ENCODE results near the gene ZNF860.

The ZNF860 gene

DNA sequence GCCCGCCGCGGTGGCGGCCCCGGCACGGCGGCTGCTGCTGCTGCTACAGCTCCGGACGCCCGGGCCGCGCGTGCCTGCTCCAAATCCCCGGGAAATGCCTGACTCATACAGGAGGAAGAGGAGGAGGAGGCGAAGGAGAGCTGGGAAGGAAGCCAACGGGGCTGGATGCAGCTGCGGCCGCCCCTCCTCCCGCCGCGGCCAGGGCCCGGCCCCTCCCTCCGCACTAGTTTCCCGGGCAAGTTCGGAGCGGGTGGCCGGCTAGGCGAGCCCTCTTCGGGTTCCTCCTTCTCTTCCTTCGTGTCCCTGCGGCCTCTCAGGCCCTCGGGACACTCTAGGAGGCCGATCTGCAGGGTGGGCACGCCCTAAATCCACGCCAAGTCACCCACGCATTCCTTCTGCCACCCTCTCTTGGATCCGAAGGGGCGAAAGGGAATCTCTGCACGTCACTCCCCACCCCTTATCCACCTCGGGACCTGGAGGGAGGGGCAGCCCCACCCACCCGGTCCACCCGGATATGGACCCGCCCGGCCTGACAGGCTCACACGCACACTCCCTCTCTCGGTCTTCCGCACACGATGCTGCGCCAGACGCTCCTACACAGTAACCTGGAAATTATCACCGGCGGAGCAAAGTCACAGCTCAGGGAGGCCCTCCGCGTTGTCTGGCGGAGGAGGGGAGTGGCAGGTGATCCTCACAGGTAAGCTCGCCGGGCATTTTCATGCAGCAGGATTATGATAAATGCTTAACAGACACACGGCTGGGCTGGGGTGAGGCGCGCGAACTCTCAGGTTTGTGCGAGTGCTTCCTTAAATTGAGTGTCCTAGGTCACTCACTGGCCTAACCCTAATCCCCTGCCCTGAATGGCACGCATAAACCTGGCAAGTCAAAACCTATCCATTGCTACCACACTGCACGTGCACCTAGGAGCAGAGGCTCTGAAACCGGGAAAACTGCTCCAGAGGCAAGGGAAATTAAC lies at the start of gene ZNF860, which contains the start of gene OSBPL10:
Gene ZNF860 (plus strand): TSS at position 545 of the 976 bp plus-strand sequence. CDS start 7,330 bp downstream, outside the sequence.
Gene OSBPL10 (minus strand): TSS at position 57 of the 976 bp plus-strand sequence. CDS start 83 bp downstream, outside the sequence.
- DNase-seq: peak in 55 of 56 donors; percentile 1 to 86 (median 48)

DNA sequence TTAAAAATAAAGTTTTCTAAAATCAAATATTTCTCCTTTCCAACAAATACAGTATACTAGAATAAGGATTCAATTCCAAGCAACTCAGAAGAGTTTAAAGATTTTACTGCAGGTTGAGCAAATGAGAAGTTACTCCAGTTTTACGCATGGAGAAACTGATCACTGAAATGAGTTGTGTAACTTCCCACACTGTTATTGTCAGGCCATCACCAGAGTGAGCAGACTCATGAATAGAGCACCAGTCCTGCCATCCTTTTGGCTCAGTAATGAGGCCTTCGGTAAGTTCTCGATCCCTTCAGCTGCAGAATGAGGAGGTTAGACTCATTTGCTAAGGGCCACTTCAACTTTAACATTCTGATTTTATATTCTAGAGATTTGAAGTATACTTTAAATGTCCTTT lies 48.6 kb upstream of the ZNF860 start:
- DNase-seq: no peak

DNA sequence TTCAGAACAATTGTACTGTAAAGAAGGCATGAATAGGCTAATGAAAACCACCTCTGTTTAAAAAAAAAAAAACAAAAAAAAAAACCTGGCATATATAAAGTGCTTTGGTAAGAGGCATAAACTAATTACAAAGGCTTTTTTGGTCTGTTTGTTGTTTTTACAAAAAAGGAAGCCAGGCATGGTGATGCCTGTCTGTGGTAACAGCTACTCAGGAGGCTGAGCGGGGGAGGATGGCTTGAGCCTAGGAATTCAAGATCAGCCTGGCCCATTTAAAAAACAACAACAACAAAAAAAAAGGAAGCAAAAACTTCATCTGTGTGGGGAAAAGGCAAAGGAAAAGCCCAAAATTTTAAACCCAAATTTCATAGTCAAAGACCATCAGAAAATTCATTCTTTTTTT lies 47.5 kb upstream of the ZNF860 start:
- no peak for DNase-seq

DNA sequence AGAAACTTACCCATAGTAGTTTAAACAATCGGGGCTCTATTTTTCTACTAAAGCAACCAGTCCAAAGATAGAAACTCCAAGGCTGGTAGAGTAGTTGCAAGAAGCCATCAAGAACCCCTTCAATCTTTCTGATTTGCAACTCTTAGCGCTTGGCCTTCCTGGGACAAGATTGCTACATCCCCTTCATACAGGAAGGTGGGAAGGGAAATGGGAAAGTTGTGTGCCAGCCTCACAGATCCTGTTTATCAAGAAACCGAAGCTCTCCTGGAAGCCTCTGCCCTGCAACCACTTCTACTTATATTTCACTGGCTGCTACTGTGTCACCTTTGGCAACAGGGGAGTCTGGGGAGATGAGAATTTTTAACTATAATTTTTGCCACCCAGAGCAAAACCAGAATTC lies 46.7 kb upstream of the ZNF860 start:
- DNase-seq: no peak

DNA sequence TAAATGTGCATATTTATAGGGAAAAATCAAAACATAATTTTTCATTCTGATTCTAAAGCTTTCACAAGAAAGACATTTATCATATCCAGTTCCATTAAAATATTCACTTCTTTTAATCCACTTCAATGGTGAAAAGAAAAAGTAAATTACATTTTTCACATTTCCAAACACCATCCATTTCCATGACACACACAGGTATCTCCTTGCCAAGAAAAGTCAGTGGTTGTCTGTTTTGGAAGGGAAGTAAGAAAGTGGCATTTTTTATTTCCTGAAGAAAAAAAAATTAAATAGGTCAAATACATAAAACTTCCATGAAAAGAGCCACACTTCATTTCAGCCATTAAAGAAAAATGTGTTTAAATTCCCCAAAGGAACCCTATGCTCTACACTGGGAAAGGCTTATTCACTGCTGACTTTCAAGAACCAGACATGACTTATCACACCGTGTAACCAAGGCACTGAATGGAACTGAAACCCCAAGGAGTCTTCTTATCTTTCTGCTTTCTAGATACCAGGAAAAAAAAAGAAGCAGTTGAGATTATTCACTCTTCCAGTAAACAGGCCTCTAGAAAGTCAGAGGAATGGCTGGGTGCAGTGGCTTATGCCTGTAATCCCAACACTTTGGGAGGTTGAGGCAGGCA lies 45.0 kb upstream of the ZNF860 start:
- no peak for DNase-seq

DNA sequence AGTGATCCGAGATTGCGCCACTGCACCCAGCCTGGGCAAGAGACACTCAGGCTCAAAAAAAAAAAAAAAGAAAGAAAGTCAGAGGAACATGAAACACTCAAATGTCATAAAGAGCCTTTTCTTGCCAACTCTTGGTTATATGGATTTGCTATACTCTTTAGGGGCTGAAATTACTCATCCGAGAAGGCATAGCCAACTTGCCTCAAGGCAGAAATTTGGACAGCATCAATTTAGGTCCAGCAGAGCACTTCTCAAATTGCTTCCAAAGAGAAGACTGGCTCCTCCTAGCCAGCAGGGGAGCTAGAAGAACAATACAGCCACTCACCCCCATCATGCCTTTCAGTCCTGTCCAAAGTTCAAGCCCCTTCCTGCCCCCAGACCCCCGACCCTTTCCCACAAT lies 44.3 kb upstream of the ZNF860 start:
- no peak for DNase-seq

DNA sequence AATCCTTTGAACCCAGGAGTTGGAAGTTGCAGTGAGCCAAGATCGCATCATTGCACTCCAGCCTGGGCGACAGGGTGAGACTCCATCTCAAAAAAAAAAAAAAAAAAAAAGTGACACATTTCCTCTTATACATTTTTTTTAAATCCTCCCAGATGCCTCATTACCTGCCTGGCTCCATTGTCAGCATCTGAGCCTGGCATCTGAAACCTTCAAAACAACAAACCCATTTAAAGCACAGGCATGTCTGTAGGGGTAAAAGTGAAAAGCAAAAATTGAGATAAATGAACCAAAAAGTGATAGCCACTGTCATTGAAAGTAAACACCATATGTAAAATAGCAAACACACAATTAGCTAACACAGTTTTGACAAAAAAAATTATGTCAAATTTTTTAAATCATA lies 39.1 kb upstream of the ZNF860 start:
- DNase-seq: no peak

DNA sequence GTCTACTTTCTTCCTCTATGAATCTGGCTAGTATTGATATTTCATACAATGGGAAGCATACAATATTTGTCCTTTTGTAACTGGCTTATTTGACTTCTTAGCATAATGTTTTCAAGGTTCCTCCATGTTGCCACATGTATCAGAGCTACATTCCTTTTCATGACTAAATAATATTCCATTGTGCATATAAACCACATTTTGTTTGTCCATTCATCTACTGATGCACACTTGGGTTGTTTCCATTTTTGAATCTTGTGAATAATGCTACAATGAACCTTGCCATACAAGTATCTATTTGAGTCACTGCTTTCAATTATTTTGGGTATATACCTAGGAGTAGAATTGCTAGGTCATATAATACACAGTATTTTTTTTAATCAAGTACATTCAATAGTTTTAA lies 38.5 kb upstream of the ZNF860 start:
- no peak for DNase-seq

DNA sequence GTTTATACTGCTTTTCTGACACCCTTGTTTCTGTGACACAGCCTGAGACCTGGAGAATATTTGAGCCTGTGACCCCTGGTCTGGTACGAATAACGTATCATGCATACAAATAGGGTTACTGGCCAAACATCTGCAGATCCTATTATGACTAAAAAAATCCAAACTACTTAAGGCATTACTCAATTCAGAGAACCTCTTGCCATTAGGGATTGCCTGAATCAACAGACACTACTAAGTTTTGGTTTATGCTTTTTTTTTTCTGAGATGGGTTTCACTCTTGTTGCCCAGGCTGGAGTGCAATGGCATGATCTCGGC lies 35.9 kb upstream of the ZNF860 start:
- DNase-seq: no peak

DNA sequence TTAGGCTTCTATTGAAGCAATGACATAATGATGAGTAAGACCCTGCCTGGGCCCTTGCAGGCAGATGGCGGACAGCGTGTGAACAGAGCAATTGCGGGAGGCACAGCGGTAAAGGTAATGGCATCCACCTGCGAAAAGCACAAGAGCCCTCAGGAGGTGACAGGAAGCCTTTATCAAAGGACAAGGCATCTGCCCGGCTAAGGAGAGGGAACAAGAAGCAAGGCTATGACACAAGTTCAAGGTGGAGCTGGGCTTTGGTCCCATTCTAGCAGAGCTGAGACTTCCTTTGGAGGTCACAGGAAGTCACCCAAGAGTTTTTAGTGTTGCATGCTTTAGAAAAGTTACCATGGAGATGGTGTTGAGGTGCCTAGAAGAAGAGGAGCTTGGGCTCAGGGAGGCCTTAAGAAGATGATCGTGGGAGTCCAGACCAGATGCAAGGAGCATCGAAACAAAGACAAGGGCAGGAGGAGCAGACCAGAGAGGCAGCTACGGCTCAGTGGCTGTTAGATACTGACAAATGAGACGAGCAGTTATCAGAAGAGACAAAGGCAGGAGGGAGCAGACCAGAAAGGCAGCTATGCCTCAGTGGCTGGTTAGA lies 35.0 kb upstream of the ZNF860 start:
- no peak for DNase-seq

DNA sequence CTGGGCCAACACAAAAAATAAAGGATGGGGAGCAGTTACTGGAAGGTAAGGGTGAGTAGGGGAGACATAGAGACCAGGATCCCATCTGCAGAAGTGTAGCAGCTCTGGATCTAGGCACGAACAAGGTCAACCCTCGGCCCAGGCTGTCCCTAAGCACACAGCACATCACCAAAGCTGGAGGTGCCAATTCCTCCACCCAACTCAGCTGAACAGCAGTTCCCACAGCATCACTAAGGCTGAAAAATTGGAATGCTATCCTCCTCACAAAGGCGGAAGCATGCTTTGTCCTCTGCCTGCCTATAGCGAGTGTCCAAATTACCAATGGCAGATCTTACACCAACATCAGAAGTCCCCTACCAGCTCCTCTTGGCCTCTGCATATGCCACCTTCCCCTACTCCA lies 34.4 kb upstream of the ZNF860 start:
- no peak for DNase-seq

DNA sequence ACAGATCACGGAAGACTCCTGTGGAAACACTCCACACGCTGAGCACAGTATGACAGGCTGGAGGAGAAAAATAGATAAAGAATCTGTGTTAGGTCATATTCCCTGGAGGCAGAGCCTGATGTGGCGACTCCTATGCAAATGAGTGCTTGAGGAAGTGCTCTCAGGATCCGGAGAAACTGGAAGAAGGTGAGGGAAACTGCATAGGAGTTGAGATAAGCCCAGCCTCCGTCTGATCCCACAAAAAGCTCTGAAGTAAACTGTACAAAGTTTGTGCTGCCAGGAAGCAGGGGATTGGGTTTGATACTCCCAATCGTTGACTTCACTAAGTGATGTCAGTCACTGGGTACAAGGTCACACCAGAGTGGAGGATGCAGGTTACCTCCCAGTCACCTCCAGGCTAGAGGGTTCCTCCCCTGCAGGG lies 33.9 kb upstream of the ZNF860 start:
- DNase-seq: no peak

DNA sequence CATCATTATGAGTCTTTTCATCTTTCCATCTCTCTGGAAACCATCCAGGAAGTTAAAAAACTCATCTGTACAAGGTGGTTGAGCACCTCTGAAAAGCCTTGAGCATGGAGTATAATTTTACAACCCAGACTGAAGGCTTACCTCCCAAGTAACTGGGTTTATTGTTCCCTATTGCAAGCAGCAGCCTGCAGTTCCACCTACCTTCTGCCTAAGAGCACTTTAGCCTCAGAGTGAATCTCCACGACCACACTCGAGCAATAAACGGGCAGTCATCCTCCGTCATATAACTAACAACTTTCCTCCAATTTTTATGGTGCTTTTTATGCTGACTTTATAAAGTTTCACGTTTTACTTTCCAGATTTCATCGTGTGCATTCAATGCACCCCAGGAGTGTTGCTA lies 33.3 kb upstream of the ZNF860 start:
- DNase-seq: no peak

DNA sequence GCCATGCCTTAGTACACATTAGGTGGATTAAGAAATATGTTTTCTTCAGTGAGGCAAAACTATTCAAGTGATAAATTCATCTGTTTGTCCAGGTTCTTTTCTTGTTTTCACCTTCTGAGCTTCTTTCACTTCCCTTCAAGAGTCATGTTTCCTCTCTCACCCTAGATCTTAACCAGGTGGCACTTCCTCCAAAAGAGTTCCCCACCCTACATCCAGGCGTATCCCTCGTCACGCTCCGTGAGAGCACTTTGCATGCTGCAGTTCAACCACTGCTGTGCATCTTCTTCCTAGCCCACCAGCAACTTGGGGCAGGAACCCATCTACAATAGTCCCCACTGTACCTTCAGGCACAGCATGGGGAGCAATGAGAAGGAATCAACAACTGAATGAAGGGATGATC lies 29.3 kb upstream of the ZNF860 start:
- no peak for DNase-seq

DNA sequence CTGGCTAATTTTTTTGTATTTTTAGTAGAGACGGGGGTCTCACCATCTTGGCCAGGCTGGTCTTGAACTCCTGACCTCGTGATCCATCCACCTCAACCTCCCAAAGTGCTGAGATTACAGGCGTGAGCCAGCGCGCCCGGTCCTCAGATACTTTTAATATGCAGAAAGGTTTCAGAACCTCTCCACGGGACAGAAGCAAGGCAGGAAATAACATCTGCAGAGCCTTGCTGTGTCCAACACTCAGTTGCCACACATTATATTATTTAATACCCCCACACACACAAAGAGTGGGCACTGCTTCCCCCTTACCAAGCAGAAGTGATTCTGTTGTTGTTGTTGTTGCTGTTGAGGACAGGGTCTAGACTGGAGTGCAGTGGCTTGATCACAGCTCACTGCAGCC lies 28.5 kb upstream of the ZNF860 start:
- DNase-seq: no peak

DNA sequence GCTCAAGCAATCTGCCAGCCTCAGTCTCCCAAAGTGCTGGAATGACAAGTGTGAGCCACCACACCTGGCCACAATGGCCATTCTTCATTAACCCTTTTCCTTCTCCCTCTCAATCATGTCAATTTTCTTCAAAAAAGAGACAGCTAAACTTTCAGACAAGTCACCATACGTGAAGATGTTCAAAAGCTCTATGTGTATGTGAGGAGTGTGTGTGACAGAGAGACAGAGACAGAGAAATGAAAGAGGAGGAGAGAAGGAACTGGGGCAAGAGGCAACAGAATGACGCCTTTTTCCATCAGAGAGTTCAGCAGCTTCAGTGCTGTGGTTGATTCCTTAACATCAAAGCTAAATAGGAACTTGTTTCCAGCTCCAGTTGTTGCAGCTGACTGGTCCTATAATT lies 27.9 kb upstream of the ZNF860 start:
- DNase-seq: no peak

DNA sequence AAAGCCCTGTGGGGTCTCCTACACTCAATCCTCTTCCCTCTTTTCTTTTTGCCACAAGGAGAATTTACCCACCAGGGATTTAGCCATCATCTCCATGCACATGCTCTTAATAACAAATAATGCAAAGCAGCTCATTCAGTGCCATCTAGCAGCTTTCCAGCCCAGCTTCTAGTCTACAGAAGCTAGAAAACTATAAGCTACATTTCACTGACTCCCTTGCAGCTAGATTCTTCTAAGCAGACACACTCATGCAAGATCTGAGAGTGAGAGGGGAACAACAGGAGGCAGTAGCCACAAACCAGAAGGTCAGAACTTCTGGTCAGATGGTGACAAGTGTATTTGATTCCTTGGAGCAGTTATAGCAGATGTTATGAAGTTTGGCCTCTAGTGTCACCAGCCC lies 26.0 kb upstream of the ZNF860 start:
- no peak for DNase-seq

DNA sequence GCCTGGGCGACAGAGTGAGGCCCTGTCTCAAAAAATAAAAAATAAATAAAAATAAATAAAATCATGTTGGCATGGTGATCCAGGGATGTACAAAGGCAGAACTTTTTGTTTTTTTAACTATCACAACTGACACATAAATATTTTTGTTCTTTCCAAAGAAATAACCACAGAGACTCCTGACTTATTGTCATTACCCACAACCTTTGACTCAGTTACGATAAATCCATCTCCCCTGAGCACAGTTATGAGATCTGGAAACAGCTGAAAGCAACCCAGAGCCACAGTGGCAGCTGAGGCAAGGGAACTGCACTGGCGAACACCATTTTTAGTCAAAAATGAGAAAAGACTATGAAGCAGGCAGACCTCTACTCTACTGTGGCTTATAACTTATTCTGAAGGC lies 24.4 kb upstream of the ZNF860 start:
- no peak for DNase-seq

DNA sequence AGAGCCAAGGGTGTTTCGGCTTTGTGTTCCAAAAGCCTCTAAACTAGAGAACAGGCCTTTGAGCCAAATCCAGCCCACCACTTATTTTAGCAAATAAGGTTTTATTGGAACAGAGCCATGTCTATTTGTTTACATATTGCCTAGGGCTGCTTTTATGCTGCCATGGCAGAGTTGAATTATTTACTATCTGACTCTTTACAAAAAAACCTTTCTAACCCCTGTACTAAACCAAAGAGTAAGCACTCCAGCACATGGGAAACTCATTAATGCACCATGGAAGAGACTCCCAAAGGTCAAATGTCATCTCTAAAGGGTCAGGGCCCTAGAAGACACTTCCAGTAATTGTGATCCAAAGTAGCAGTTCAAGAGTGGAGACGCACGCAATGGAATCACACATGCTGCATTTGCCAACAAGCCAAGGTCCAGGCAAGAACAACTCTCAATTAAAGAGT lies 22.8 kb upstream of the ZNF860 start:
- no peak for DNase-seq

DNA sequence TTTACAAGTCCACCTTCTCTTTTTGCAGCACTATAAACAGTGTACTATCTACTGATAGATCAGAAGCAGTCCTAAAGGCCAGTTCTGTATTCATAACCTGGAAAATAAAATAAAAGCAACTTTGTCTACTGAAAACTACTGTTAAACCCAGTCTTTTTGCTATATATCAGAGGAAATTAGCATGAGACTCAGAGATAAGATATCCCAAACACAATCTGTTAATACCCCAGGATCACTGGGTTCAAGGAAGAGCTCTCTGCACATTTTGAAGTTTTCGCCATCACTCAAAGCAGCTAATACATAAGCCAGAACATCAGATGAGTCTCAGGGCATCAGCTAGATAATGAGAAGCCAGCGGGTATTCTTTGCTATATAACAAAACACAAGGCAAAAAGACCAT lies 22.3 kb upstream of the ZNF860 start:
- DNase-seq: no peak

DNA sequence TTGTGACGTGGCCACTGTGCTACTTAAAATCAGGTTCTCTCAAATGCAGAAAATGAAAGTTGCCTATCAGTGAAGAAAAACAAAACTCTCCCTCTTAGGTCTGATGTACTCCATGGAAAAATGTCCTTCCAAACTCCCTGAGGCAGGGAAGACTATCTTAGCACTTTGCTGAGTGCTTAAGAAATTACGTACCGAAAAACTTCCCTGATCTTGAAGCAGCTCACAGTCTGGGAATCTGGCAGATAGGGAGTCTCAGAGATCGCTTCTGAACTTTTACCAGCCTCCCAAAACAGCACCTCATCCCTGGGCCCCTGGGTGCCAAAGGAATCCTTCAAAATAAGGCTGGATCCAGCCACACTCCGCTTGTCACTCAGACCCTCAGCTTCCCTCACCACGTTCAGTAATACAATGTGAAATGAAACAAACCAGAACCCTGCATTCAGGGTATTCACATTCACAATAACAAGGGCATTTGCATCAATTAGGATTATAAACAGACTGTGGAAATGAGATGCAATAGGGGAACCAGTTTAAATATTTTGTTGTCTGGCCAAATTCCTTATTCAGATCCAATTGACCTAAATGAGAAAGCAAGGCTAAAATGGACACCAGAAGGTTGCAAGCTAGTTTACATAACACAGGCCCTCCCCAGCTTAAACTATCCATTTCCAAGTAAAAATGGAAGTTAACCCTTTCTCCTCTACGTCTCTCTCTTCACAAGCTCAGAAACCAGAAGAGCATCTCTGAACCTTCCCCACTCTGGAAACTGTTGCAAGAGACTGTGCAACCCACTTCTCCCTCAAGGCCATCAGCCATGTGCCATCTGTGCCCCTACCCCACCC lies 21.4 kb upstream of the ZNF860 start:
- no peak for DNase-seq

All from nucleus accumbens (tissue), 56 donors.